Mesothelial cell of epicardium (in vitro differentiated cells): ENCODE measurements around the gene ZNF525. TPM values are rescaled to one million over a fixed set of nuclear protein-coding genes. Genes with fewer than 3 reads are reported as not detected.
"Not testable (repeated sequence)": the region's sequence is repeated elsewhere in the genome, so short reads cannot be mapped to it uniquely, and the experiment has no call there.

Experiments
- DNase-seq, 2 experiments: peaks; one replicate each; pipeline ENCODE4 v3.0.0; 2021; ENCODE audit warnings: low spot score in 2 of 2; ENCODE audit not compliant: unreplicated experiment in 2 of 2
- H3K27ac Mint-ChIP-seq: 2 replicates; pipeline ENCODE4 v1.8.0; 2021; ENCODE audit warnings: mixed read lengths
- H3K27me3 Mint-ChIP-seq: 2 replicates; pipeline ENCODE4 v1.8.0; 2021; ENCODE audit warnings: low read depth, mixed read lengths
- H3K36me3 Mint-ChIP-seq: 2 replicates; pipeline ENCODE4 v1.8.0; 2021; ENCODE audit warnings: mixed read lengths
- H3K4me1 Mint-ChIP-seq: 2 replicates; pipeline ENCODE4 v1.8.0; 2021; ENCODE audit warnings: mixed read lengths
- H3K4me3 Mint-ChIP-seq: 2 replicates; pipeline ENCODE4 v1.8.0; 2021; ENCODE audit warnings: mild to moderate bottlenecking, moderate library complexity, mixed read lengths
- H3K9me3 Mint-ChIP-seq: 2 replicates; pipeline ENCODE4 v1.8.0; 2021; ENCODE audit warnings: mixed read lengths
- CTCF ChIP-seq: fragments of 200-600 bp; sonication (generic); IDR thresholded peaks from one replicate; pipeline ENCODE4 v1.5.0; 2021; ENCODE audit warnings: antibody characterized with exemption; ENCODE audit not compliant: unreplicated experiment
- total RNA-seq: library from RNA; stranded (reverse); gene quantifications from 3 replicates; pipeline ENCODE4 v1.2.1, GENCODE V29; 2021

Gene ZNF525
- total RNA-seq, result 20.2 to 23.5 TPM (median 20.5 TPM) in 3 replicates

DNA sequence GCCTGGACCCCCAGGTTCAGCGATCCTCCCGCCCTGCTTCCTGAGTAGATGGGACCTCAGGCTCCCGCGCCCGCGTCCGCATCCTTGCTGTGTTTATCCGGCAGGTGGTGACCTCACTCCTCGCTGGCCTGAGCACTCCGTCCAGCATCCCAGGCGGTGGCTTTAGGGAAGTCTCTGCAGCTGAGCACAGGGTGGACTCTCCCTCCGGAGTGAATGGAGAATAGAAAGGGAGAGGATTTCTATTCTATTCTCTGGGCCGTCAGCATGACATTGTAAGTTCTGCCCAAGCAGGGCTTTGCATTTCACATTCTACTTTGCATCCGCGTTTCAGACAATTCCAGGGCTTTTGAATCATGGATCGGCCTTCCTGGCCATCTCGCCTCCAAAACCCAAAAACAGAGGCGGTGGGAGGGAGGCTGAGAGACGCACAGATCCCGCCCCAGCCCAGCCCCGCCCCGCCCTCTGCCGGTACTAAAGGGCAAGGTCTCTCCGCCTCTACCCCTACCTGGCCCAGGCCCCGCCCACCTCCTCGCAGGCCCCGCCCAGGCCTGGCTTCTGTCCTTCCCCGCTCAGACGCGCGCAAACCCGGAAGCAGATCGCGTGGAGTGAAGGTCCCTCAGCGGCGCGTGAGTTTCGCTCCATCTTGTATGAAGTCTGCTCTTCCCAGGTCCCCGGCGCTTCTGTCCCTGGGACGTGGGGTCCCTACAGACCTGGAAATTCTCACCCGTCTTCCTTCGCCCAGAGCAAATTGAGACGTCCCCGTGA, at the start of gene ZNF525:
ZNF525 (plus strand) TSS at position 572 of the 765 bp plus-strand sequence. CDS start 6,577 bp downstream, outside the sequence.
- H3K4me3 Mint-ChIP-seq, result peak within 1 kb of the TSS; percentile 92

DNA sequence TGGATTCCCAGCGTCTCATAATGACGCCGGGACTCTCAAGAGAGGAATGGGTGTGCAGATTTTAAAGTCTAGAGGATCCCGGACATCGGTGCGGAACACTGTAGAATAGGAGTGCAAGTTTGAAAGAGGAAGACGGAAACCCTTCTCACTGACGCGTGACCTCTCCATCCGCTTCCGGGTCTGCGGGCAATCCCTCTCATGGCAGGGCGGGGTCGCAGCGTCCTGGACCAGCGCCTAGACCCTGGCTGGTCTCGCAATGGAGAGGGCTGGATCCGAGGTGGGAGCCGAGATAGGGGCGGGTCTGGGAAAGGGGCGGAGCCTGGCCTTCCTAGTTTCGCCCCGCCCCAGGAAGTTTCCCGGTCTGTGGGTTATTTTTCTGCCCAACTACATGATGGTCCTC, 36.5 kb upstream of the ZNF525 start:
- peaks cover 2% of the 10 kb centered on the region for H3K36me3 Mint-ChIP-seq
- no peak for TF ChIP-seq CTCF
- no peak overlapping the region for H3K27ac Mint-ChIP-seq
- H3K9me3 Mint-ChIP-seq, result peaks cover 51% of the 10 kb centered on the region
- H3K4me3 Mint-ChIP-seq, result no peak overlapping the region
- no peak for DNase-seq
- H3K4me1 Mint-ChIP-seq, result peaks cover 7% of the 10 kb centered on the region
- H3K27me3 Mint-ChIP-seq, result no peaks in the 10 kb centered on the region

More for the DNA sequence above, at the start of gene ZNF525:
- peak within 1 kb of the TSS; percentile 96 for H3K27ac Mint-ChIP-seq
- peaks cover 28% of the 10 kb centered on the region for H3K4me1 Mint-ChIP-seq
- TF ChIP-seq CTCF, result peak; percentile 47
- H3K9me3 Mint-ChIP-seq, result no peaks in the 10 kb centered on the region
- H3K36me3 Mint-ChIP-seq, result no peaks in the 10 kb centered on the region
- DNase-seq, result peak; percentile 91 to 95
- H3K27me3 Mint-ChIP-seq, result no peaks in the 10 kb centered on the region

- peaks cover 14% of the 10 kb centered on the region for H3K4me1 Mint-ChIP-seq
- H3K36me3 Mint-ChIP-seq, result peaks cover 2% of the 10 kb centered on the region
- DNase-seq, result no peak
- H3K27me3 Mint-ChIP-seq, result no peaks in the 10 kb centered on the region
- H3K27ac Mint-ChIP-seq, result peak overlapping the region; percentile 56
- TF ChIP-seq CTCF, result no peak
- peak overlapping the region; percentile 91 for H3K4me3 Mint-ChIP-seq
- H3K9me3 Mint-ChIP-seq, result peaks cover 29% of the 10 kb centered on the region
These were observed 33.0 kb upstream of the ZNF525 start for GRCh38 chr19:53332484-53332883.

DNA sequence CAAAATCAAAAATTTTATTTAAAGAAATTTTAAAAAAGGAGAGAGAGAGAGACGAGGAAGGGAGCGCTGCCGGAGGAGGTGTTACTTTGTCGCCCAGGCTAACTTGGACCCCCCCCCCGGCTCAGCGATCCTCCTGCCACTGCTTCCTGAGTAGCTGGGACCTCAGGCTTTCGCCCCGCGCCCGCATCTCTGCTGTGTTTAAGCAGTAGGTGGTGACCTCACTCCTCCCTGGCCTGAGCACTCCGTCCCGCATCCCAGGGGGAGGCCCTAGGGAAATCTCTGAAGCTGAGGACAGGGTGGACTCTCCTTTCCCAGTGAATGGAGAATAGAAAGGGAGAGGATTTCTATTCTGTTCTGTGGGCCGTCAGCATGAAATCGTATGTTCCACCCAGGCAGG, 32.4 kb upstream of the ZNF525 start:
- peaks cover 2% of the 10 kb centered on the region for H3K36me3 Mint-ChIP-seq
- no peaks in the 10 kb centered on the region for H3K27me3 Mint-ChIP-seq
- no peak for TF ChIP-seq CTCF

GRCh38 chr19:53333463-53334449, 31.7 kb upstream of the ZNF525 start, which contains the start of gene ZNF845:
Gene ZNF845 (plus strand): TSS chr19:53333749. CDS start chr19:53341308, 7,559 bp downstream.
- Mint-ChIP-seq H3K4me3 (peak within 1 kb of the TSS; percentile 91), H3K27ac (peak within 1 kb of the TSS; percentile 93), H3K27me3 (no peaks in the 10 kb centered on the region), H3K4me1 (peaks cover 14% of the 10 kb centered on the region), H3K9me3 (peaks cover 20% of the 10 kb centered on the region), H3K36me3 (peaks cover 2% of the 10 kb centered on the region)
- TF ChIP-seq CTCF, result no peak
- peak; percentile 94 to 100 for DNase-seq

More for the DNA sequence above, 32.4 kb upstream of the ZNF525 start:
- peak overlapping the region; percentile 91 for H3K4me3 Mint-ChIP-seq
- no peak for DNase-seq
- peaks cover 25% of the 10 kb centered on the region for H3K9me3 Mint-ChIP-seq
- peaks cover 14% of the 10 kb centered on the region for H3K4me1 Mint-ChIP-seq
- peak overlapping the region; percentile 93 for H3K27ac Mint-ChIP-seq

DNA sequence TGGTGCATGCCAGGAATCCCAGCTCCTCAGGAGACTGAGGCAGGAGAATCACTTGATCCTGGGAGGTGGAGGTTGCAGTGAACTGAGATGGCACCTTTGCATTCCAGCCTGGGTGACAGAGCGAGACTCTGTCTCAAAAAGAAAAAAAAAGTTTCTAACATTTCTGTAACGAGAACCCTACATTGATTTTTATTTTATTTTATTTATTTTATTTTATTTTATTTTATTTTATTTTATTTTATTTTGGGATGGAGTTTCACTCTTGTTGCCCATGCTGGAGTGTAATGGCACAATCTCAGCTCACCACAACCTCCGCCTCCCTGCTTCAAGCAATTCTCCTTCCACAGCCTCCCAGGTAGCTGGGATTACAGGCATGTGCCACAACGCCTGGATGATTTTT, 21.1 kb upstream of the ZNF525 start:
- H3K27me3 Mint-ChIP-seq, H3K4me1 Mint-ChIP-seq, H3K27ac Mint-ChIP-seq, H3K4me3 Mint-ChIP-seq, DNase-seq: not testable (repeated sequence)
- peaks cover 66% of the 10 kb centered on the region for H3K36me3 Mint-ChIP-seq
- peaks cover 15% of the 10 kb centered on the region for H3K9me3 Mint-ChIP-seq
